Endothelial cell of umbilical vein (primary cell): ENCODE measurements around the gene MYO16. TPM values are rescaled to one million over a fixed set of nuclear protein-coding genes. Genes with fewer than 3 reads are reported as not detected.

ENCODE experiments used
- BruUV-seq: library from RNA; stranded (reverse); fragments of 400-500 nt; replicated peaks from 2 replicates; lab custom pipeline; 2021; lab: Mats Ljungman, UMichigan
- CTCF ChIA-PET: fragments of 300-600, 350-600 bp; sonication (Branson Sonifier 250); formaldehyde crosslinking; loops from one replicate; lab custom pipeline; 2021; ENCODE audit warnings: antibody characterized with exemption, inconsistent platforms; lab: Charles Lee
- POLR2A ChIA-PET: fragments of 300-600, 350-600 bp; sonication (Branson Sonifier 250); formaldehyde crosslinking; loops from one replicate; lab custom pipeline; 2021; ENCODE audit warnings: antibody characterized with exemption, inconsistent platforms; lab: Charles Lee
- DNase-seq: peaks from one replicate; pipeline ENCODE4 v3.0.0-alpha.2; 2011; ENCODE audit warnings: low read depth, low spot score
- FAIRE-seq: peaks from 2 replicates; lab custom pipeline; 2011; peaks lifted over from hg19 to GRCh38; lab: Jason Lieb, UNC
- H2AFZ ChIP-seq: 2 replicates; pipeline ENCODE4 v1.6.0; 2012; ENCODE audit warnings: low read depth, low read length, control low read depth, inconsistent platforms
- H3K27ac ChIP-seq: 2 replicates; pipeline ENCODE4 v1.5.1; 2011; ENCODE audit warnings: low read depth, mild to moderate bottlenecking, control low read depth, low read length, moderate library complexity; ENCODE audit not compliant: insufficient read depth
- H3K27me3 ChIP-seq, 2 experiments: 2 replicates each; pipeline versions ENCODE4 v1.6.0 to v1.6.1; 2011; ENCODE audit warnings: low read length in 2 of 2, mixed read lengths in 1 of 2; ENCODE audit not compliant: control insufficient read depth in 2 of 2, insufficient read depth in 2 of 2
- H3K36me3 ChIP-seq, 2 experiments: 2 replicates in 1 of 2; 3 replicates in 1 of 2; pipeline ENCODE4 v1.5.1; 2011; ENCODE audit warnings: low read length in 2 of 2, mild to moderate bottlenecking in 1 of 2, moderate library complexity in 1 of 2; ENCODE audit not compliant: control insufficient read depth in 2 of 2, insufficient read depth in 2 of 2; ENCODE audit errors: extremely low read depth in 1 of 2
- H3K4me1 ChIP-seq: 3 replicates; pipeline ENCODE4 v1.5.1; 2011; ENCODE audit warnings: mild to moderate bottlenecking, low read length; ENCODE audit not compliant: control insufficient read depth, insufficient read depth; ENCODE audit errors: extremely low read depth
- H3K4me2 ChIP-seq: 2 replicates; pipeline ENCODE4 v1.6.1; 2011; ENCODE audit warnings: low read length, control low read depth, mixed read lengths; ENCODE audit not compliant: insufficient read depth
- H3K4me3 ChIP-seq, 3 experiments: fragments of 200-600 bp in 1 of 3; sonication (generic), shearing (Covaris generic) in 1 of 3; replicated peaks in 1 of 3; 2 replicates each; pipeline ENCODE4 v1.5.1; 2011 to 2016; ENCODE audit warnings: control low read depth in 3 of 3, low read length in 3 of 3, mild to moderate bottlenecking in 2 of 3, inconsistent platforms in 1 of 3, low read depth in 1 of 3, moderate library complexity in 1 of 3; ENCODE audit not compliant: insufficient read depth in 1 of 3
- H3K79me2 ChIP-seq: 2 replicates; pipeline ENCODE4 v1.6.0; 2012; ENCODE audit warnings: low read length, inconsistent platforms; ENCODE audit not compliant: control insufficient read depth, insufficient read depth
- H3K9ac ChIP-seq: replicated peaks from 2 replicates; pipeline ENCODE3; 2011; ENCODE audit warnings: low read length, control low read depth; ENCODE audit not compliant: insufficient read depth; ENCODE audit errors: extremely low read depth
- H3K9me1 ChIP-seq: replicated peaks from 3 replicates; pipeline ENCODE4 v1.6.0; 2011; ENCODE audit warnings: mild to moderate bottlenecking, low read length; ENCODE audit not compliant: control insufficient read depth, insufficient read depth; ENCODE audit errors: extremely low read depth
- H3K9me3 ChIP-seq: replicated peaks from 2 replicates; pipeline ENCODE4 v1.5.1; 2012; ENCODE audit warnings: low read length, inconsistent platforms; ENCODE audit not compliant: control insufficient read depth, insufficient read depth
- H4K20me1 ChIP-seq: replicated peaks from 2 replicates; pipeline ENCODE3; 2011; ENCODE audit warnings: mild to moderate bottlenecking, low read length; ENCODE audit not compliant: control insufficient read depth, insufficient read depth; ENCODE audit errors: extremely low read depth
- CTCF ChIP-seq, 2 donors: IDR thresholded peaks; 1 replicate in 1 of 2; 2 replicates in 1 of 2; pipeline ENCODE4 v1.5.1; 2011; ENCODE audit warnings: low read length in 2 of 2, mild to moderate bottlenecking in 2 of 2, moderate library complexity in 2 of 2, control low read depth in 1 of 2, inconsistent platforms in 1 of 2, low read depth in 1 of 2; ENCODE audit not compliant: insufficient read depth in 1 of 2; ENCODE audit errors: extremely low read depth in 1 of 2
- EZH2 ChIP-seq: IDR thresholded peaks from 2 replicates; pipeline ENCODE4 v1.6.1; 2012; ENCODE audit warnings: borderline replicate concordance, low read depth, mild to moderate bottlenecking, moderate library complexity, low read length, inconsistent platforms; ENCODE audit not compliant: severe bottlenecking
- FOS ChIP-seq: IDR thresholded peaks from 2 replicates; pipeline ENCODE4 v1.6.1; 2011; ENCODE audit warnings: mild to moderate bottlenecking, low read length, moderate library complexity, borderline replicate concordance; ENCODE audit not compliant: insufficient read depth
- GATA2 ChIP-seq: IDR thresholded peaks from 2 replicates; pipeline ENCODE4 v1.7.0; 2011; ENCODE audit warnings: low read depth, mild to moderate bottlenecking, moderate library complexity, mixed read lengths, low read length; ENCODE audit not compliant: insufficient read length, insufficient read depth
- JUN ChIP-seq: IDR thresholded peaks from 2 replicates; pipeline ENCODE4 v1.6.1; 2011; ENCODE audit warnings: borderline replicate concordance, low read depth; ENCODE audit not compliant: insufficient read length, insufficient read depth
- MAX ChIP-seq: IDR thresholded peaks from 2 replicates; pipeline ENCODE4 v1.6.1; 2011; ENCODE audit not compliant: insufficient read depth, insufficient read length
- MYC ChIP-seq: IDR thresholded peaks from one replicate; pipeline ENCODE4 v1.6.1; 2011; ENCODE audit warnings: mild to moderate bottlenecking, low read depth, low read length
- POLR2A ChIP-seq: IDR thresholded peaks from 2 replicates; pipeline ENCODE4 v1.6.1; 2012; ENCODE audit warnings: low read depth, mild to moderate bottlenecking, control low read depth, low read length
- POLR2AphosphoS5 ChIP-seq: IDR thresholded peaks from 2 replicates; pipeline ENCODE4 v1.6.1; 2012; ENCODE audit warnings: low read depth, mild to moderate bottlenecking, control low read depth, low read length, moderate library complexity; ENCODE audit not compliant: insufficient read depth
- dilution Hi-C: fragments of 300-500 bp; cut with MboI; formaldehyde crosslinking; loops from one replicate; pipeline ENCODE4 v1.15.0; 2019; ENCODE audit warnings: low sequenced_read_pairs; ENCODE audit not compliant: extremely low pct_ligation_motif_present
- intact Hi-C: fragments of 100-400 bp; cut with micrococcal nuclease; formaldehyde crosslinking; loops from one replicate; pipeline ENCODE4 v1.10.0; 2022
- polyA plus RNA-seq, 4 experiments: library from polyadenylated mRNA; depleted of rRNA in 3 of 4; stranded (reverse) in 3 of 4; unstranded in 1 of 4; fragments of >200 nt; gene quantifications; 2 replicates each; pipeline versions ENCODE4 v1.2.1 to v1.2.3, GENCODE V29; 2011 to 2012; ENCODE audit warnings: missing spikeins in 1 of 4
- total RNA-seq: library from RNA; stranded (reverse); gene quantifications from 2 replicates; pipeline ENCODE4 v1.2.3, GENCODE V29; 2021

Gene MYO16
- total and polyA plus RNA-seq, 2 donors (not counting 3 experiments of a cell fraction or from before 2014, with no cell fraction given) = 0.03 to 0.04 TPM

- Histone ChIP-seq H3K27me3 (no peaks in the 10 kb centered on the region), H3K27ac (no peak overlapping the region), H3K4me1 (no peaks in the 10 kb centered on the region), H4K20me1 (no peaks in the 10 kb centered on the region), H3K9me3 (no peaks in the 10 kb centered on the region), H3K36me3 (no peaks in the 10 kb centered on the region), H3K79me2 (no peaks in the 10 kb centered on the region), H3K4me2 (no peak overlapping the region), H2AFZ (no peak overlapping the region), H3K9ac (no peak overlapping the region), H3K9me1 (no peaks in the 10 kb centered on the region), H3K4me3 (no peak overlapping the region)
- BruUV-seq = no TSS peak
- dilution Hi-C loops = no loop called here
- intact Hi-C loops = no loop called here
- no peak for DNase-seq
- TF ChIP-seq GATA2 (no peak), JUN (no peak), MYC (no peak), EZH2 (no peak), FOS (no peak), POLR2A (no peak), MAX (no peak), POLR2AphosphoS5 (no peak), CTCF (IDR thresholded peaks at IDR 0.05; ENCODE audit: extremely low read depth in 1 of 2, insufficient read depth in 1 of 2, low read depth in 1 of 2, low read length in 2 of 2) (no peak)
- POLR2A ChIA-PET = no interaction called here
- CTCF ChIA-PET = no interaction called here
- FAIRE-seq = no peak
These were observed 249.3 kb downstream of the MYO16 start for GRCh38 chr13:108878732-108879131.
